GM12801 (cell line): ENCODE data around the gene ZFYVE21.

Experiments used
- TF ChIP-seq, protein P1 (sequence below): IDR thresholded peaks from one replicate; pipeline ENCODE4 v1.5.1; 2011; ENCODE audit warnings: control low read depth; ENCODE audit not compliant: insufficient read length; ENCODE audit errors: extremely low read depth

Gene ZFYVE21

GRCh38 chr14:103694572-103695026 lies 21.0 kb upstream of the ZFYVE21 start:
- TF ChIP-seq, protein P1, sequence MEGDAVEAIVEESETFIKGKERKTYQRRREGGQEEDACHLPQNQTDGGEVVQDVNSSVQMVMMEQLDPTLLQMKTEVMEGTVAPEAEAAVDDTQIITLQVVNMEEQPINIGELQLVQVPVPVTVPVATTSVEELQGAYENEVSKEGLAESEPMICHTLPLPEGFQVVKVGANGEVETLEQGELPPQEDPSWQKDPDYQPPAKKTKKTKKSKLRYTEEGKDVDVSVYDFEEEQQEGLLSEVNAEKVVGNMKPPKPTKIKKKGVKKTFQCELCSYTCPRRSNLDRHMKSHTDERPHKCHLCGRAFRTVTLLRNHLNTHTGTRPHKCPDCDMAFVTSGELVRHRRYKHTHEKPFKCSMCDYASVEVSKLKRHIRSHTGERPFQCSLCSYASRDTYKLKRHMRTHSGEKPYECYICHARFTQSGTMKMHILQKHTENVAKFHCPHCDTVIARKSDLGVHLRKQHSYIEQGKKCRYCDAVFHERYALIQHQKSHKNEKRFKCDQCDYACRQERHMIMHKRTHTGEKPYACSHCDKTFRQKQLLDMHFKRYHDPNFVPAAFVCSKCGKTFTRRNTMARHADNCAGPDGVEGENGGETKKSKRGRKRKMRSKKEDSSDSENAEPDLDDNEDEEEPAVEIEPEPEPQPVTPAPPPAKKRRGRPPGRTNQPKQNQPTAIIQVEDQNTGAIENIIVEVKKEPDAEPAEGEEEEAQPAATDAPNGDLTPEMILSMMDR: no peak

GRCh38 chr14:103695296-103696069 lies 20.1 kb upstream of the ZFYVE21 start:
- TF ChIP-seq, protein P1: no peak

GRCh38 chr14:103696070-103696402 lies 19.6 kb upstream of the ZFYVE21 start:
- TF ChIP-seq, protein P1: no peak

GRCh38 chr14:103696466-103697071 lies 19.0 kb upstream of the ZFYVE21 start:
- TF ChIP-seq, protein P1: no peak

GRCh38 chr14:103697206-103697602 lies 18.4 kb upstream of the ZFYVE21 start:
- TF ChIP-seq, protein P1: no peak

DNA sequence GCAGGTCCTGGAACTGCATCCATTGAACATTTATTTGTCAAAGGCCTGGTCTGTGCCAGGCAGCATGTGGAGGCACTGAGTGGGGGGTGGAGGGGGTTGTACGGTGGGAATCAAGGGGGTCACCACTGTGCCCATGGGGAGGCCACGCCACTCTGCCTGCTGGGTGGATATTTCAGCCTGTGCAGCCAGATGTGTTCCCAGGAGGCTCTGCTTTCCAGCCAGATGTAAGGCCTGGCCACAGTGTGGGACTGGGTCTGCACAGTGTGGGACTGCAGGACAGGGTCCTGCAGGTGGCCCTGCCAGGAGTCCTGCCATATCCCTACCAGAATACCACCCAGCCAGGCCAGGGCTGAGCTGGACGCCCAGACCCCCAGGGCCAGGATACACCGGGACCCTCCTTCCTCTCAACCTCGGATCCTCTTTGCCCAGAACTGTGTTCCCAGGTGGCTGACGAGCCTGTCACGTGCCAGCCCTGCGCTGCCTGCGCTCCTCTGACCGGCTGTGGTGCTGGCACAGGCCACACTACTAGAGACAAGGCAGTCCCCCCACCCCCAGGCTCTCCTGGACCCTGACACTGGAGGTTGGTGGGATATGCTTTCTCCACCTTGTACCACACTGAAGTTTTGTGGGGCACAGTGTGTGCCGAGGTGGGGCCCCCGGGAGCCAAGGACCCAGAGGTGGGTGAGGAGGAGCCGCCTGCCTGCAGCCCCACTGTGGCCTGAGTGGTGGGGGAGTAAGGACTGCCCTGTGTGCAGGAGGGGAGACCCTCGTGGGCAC lies 17.8 kb upstream of the ZFYVE21 start:
- TF ChIP-seq, protein P1: no peak
